HepG2 (cell line): ENCODE measurements around the gene SLC35B4. TPM values are rescaled to one million over a fixed set of nuclear protein-coding genes. Genes with fewer than 3 reads are reported as not detected.
A peak's percentile ranks its signal among the peaks of the same experiment; 100 is the strongest.

Experiments used
- ATAC-seq: fragments of 200-7000 bp; cut with Tn5 transposase; 3 replicates; pipeline ENCODE4 v1.9.1; 2020; ENCODE audit warnings: mild to moderate bottlenecking, moderate library complexity
- BruUV-seq: library from RNA; stranded (reverse); fragments of 400-500 nt; replicated peaks from 2 replicates; lab custom pipeline; 2021; lab: Mats Ljungman, UMichigan
- CTCF ChIA-PET: fragments of 300-600 bp; formaldehyde crosslinking; extraction: SDS; loops from one replicate; lab custom pipeline; 2021; ENCODE audit warnings: low total read pairs, inconsistent platforms, low intra/inter-chr PET ratio; lab: Yijun Ruan, JAX
- POLR2A ChIA-PET: fragments of 350-600 bp; sonication (Branson Sonifier 250); formaldehyde crosslinking; loops from one replicate; lab custom pipeline; 2020; ENCODE audit warnings: antibody characterized with exemption, inconsistent platforms; lab: Yijun Ruan, JAX
- DNase-seq: peaks from one replicate; pipeline ENCODE4 v3.0.0-alpha.2; 2015; ENCODE audit warnings: low spot score
- FAIRE-seq: peaks from 3 replicates; lab custom pipeline; 2011; peaks lifted over from hg19 to GRCh38; lab: Jason Lieb, UNC
- H2AFZ ChIP-seq: one replicate; pipeline ENCODE4 v1.6.1; 2011; ENCODE audit warnings: low read length, inconsistent platforms
- H3K27ac ChIP-seq: fragments of 300-600 bp; 3 replicates; pipeline ENCODE4 v1.8.0; 2011; ENCODE audit warnings: mixed run types, mild to moderate bottlenecking, mixed read lengths, low read length, inconsistent platforms; ENCODE audit not compliant: insufficient read depth; ENCODE audit errors: extremely low read length
- H3K27me3 ChIP-seq, 2 experiments: fragments of 200-600 bp in 1 of 2; 2 replicates in 1 of 2; 3 replicates in 1 of 2; pipeline versions ENCODE4 v1.6.0 to v1.8.0; 2011; ENCODE audit warnings: low read length in 2 of 2, mild to moderate bottlenecking in 2 of 2, moderate library complexity in 2 of 2, inconsistent platforms in 1 of 2; ENCODE audit not compliant: insufficient read depth in 2 of 2, control insufficient read depth in 1 of 2
- H3K36me3 ChIP-seq, 2 experiments: fragments of 200-600 bp in 1 of 2; replicated peaks in 1 of 2; 2 replicates in 1 of 2; 3 replicates in 1 of 2; pipeline versions ENCODE4 v1.5.1 to v1.8.0; 2011; ENCODE audit warnings: low read length in 2 of 2, inconsistent platforms in 1 of 2; ENCODE audit not compliant: insufficient read depth in 2 of 2, control insufficient read depth in 1 of 2
- H3K4me1 ChIP-seq: 2 replicates; pipeline ENCODE4 v1.5.1; 2012; ENCODE audit warnings: low read length, inconsistent platforms; ENCODE audit not compliant: insufficient read depth
- H3K4me2 ChIP-seq: 2 replicates; pipeline ENCODE4 v1.6.0; 2011; ENCODE audit warnings: low read depth, low read length, inconsistent platforms
- H3K4me3 ChIP-seq, 3 experiments: fragments of 200-600 bp in 1 of 3; sonication (generic), shearing (Covaris generic) in 1 of 3; replicated peaks in 1 of 3; 2 replicates each; pipeline ENCODE4 v1.5.1; 2011 to 2016; ENCODE audit warnings: low read length in 3 of 3, inconsistent platforms in 2 of 3, low read depth in 2 of 3, mild to moderate bottlenecking in 2 of 3, control low read depth in 1 of 3, mixed read lengths in 1 of 3; ENCODE audit not compliant: insufficient read depth in 1 of 3
- H3K79me2 ChIP-seq: one replicate; pipeline ENCODE4 v1.6.1; 2011; ENCODE audit warnings: low read length, inconsistent platforms; ENCODE audit not compliant: insufficient read depth
- H3K9ac ChIP-seq: 2 replicates; pipeline ENCODE4 v1.6.0; 2011; ENCODE audit warnings: mild to moderate bottlenecking, low read depth, low read length, inconsistent platforms; ENCODE audit not compliant: insufficient read depth
- H3K9me3 ChIP-seq: 2 replicates; pipeline ENCODE4 v1.5.1; 2012; ENCODE audit warnings: mild to moderate bottlenecking, low read length
- H4K20me1 ChIP-seq: 2 replicates; pipeline ENCODE4 v1.6.0; 2011; ENCODE audit warnings: inconsistent platforms, mild to moderate bottlenecking, low read length, moderate library complexity; ENCODE audit not compliant: insufficient read depth
- NFE2 ChIP-seq: sonication (generic); formaldehyde crosslinking; IDR thresholded peaks from 2 replicates; pipeline ENCODE4 v1.4.0; 2020; ENCODE audit warnings: missing genetic modification reagents
- NKX3-1 ChIP-seq: sonication (generic); formaldehyde crosslinking; IDR thresholded peaks from 2 replicates; pipeline ENCODE4 v1.5.0; 2020; ENCODE audit warnings: missing genetic modification reagents
- NR1H2 ChIP-seq: sonication (generic); formaldehyde crosslinking; IDR thresholded peaks from 2 replicates; pipeline ENCODE4 v1.8.1; 2022; ENCODE audit warnings: low read depth, missing genetic modification reagents, borderline replicate concordance
- ONECUT2 ChIP-seq: sonication (generic); formaldehyde crosslinking; IDR thresholded peaks from 2 replicates; pipeline ENCODE4 v1.4.0; 2020; ENCODE audit warnings: missing genetic modification reagents
- REXO4 ChIP-seq: sonication (generic); formaldehyde crosslinking; IDR thresholded peaks from 2 replicates; pipeline ENCODE4 v1.8.0; 2022; ENCODE audit warnings: missing genetic modification reagents, mild to moderate bottlenecking, borderline replicate concordance
- RNF2 ChIP-seq: fragments of 450-650 bp; conservative IDR thresholded peaks from 2 replicates; pipeline ENCODE4 v1.6.1; 2016; ENCODE audit warnings: low read depth
- WGBS: methylation state at CpG from one replicate; pipeline ENCODE4 v1.1.6; 2017; ENCODE audit warnings: low lambda C conversion rate; 5-methylcytosine and 5-hydroxymethylcytosine counted together
- in situ Hi-C: cut with HindIII; loops from 2 replicates; pipeline ENCODE4 v1.10.0; 2017; ENCODE audit warnings: low pct_unique_long_range_greater_than_20kb; ENCODE audit not compliant: extremely low pct_ligation_motif_present
- intact Hi-C: fragments of 100-400 bp; cut with micrococcal nuclease; formaldehyde crosslinking; loops from one replicate; pipeline ENCODE4 v1.10.0; 2022; ENCODE audit not compliant: unreplicated experiment
- polyA plus RNA-seq, 8 experiments: library from polyadenylated mRNA; depleted of rRNA in 3 of 8; stranded (reverse) in 7 of 8; unstranded in 1 of 8; fragments of >200 nt; fragmentation: Illumina TruSeq in 4 of 8; extraction: Trizol in 4 of 8; gene quantifications; 2 replicates each; pipeline versions ENCODE4 v1.2.1 to v1.2.3, GENCODE V29; 2011 to 2016; ENCODE audit warnings: low read depth in 4 of 8, missing spikeins in 1 of 8, mixed read lengths in 1 of 8; ENCODE audit not compliant: insufficient read depth in 1 of 8
- total RNA-seq, 5 experiments: library from RNA; depleted of rRNA; stranded (reverse); fragments of >200 nt; fragmentation: Illumina TruSeq; extraction: Trizol; gene quantifications; 2 replicates each; pipeline ENCODE4 v1.2.3, GENCODE V29; 2016; ENCODE audit warnings: low read depth in 1 of 5
- TF ChIP-seq, protein P1 (sequence below): fragments of 450-650 bp; IDR thresholded peaks from 2 replicates; pipeline ENCODE4 v1.6.1; 2017; ENCODE audit warnings: mild to moderate bottlenecking
- TF ChIP-seq, protein P2 (sequence below): sonication (generic); formaldehyde crosslinking; IDR thresholded peaks from 2 replicates; pipeline ENCODE4 v1.8.1; 2023; ENCODE audit warnings: mild to moderate bottlenecking, inconsistent platforms, moderate library complexity, missing genetic modification reagents, borderline replicate concordance
- TF ChIP-seq, protein P3 (sequence below): sonication (generic); formaldehyde crosslinking; IDR thresholded peaks from one replicate; pipeline ENCODE4 v1.5.1; 2020; ENCODE audit warnings: mild to moderate bottlenecking, missing genetic modification reagents; ENCODE audit errors: not compliant biosample characterization

Gene SLC35B4
- total and polyA plus RNA-seq, 2 of the 13 experiments (the other 11 are each of a cell fraction or from before 2014, with no cell fraction given): 17.1 to 17.8 TPM

DNA sequence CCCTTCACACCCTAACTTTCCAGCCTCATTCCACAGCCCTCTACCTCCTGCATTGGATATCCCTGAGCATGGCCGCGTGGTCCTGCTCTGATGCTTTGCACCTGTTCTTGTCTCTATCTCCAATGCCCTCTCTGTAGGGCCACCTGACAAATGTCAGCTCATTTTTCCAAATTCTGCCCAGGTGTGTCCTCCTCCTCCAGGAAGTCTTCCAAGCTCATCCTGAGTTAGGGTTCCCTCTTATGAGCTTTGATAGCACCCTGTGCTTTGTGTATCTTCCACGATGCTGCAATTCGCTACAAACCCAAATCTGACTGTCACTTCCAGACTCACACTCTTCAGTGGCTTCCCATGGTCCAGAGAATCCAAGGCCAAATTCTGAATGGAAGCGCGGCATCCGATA lies 14.7 kb upstream of the SLC35B4 start (continued):
- TF ChIP-seq NR1H2 (CRISPR knock-in tag) (no peak), NKX3-1 (CRISPR knock-in tag) (no peak), NFE2 (CRISPR knock-in tag) (no peak), ONECUT2 (no peak), REXO4 (CRISPR knock-in tag) (no peak), RNF2 (no peak)
- TF ChIP-seq, protein P1, sequence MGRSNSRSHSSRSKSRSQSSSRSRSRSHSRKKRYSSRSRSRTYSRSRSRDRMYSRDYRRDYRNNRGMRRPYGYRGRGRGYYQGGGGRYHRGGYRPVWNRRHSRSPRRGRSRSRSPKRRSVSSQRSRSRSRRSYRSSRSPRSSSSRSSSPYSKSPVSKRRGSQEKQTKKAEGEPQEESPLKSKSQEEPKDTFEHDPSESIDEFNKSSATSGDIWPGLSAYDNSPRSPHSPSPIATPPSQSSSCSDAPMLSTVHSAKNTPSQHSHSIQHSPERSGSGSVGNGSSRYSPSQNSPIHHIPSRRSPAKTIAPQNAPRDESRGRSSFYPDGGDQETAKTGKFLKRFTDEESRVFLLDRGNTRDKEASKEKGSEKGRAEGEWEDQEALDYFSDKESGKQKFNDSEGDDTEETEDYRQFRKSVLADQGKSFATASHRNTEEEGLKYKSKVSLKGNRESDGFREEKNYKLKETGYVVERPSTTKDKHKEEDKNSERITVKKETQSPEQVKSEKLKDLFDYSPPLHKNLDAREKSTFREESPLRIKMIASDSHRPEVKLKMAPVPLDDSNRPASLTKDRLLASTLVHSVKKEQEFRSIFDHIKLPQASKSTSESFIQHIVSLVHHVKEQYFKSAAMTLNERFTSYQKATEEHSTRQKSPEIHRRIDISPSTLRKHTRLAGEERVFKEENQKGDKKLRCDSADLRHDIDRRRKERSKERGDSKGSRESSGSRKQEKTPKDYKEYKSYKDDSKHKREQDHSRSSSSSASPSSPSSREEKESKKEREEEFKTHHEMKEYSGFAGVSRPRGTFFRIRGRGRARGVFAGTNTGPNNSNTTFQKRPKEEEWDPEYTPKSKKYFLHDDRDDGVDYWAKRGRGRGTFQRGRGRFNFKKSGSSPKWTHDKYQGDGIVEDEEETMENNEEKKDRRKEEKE: no peak
- TF ChIP-seq, protein P2, sequence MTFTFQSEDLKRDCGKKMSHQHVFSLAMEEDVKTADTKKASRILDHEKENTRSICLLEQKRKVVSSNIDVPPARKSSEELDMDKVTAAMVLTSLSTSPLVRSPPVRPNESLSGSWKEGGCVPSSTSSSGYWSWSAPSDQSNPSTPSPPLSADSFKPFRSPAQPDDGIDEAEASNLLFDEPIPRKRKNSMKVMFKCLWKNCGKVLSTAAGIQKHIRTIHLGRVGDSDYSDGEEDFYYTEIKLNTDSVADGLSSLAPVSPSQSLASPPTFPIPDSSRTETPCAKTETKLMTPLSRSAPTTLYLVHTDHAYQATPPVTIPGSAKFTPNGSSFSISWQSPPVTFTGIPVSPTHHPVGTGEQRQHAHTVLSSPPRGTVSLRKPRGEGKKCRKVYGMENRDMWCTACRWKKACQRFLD (CRISPR knock-in tag): no peak
- TF ChIP-seq, all 625 proteins: peak for 0

DNA sequence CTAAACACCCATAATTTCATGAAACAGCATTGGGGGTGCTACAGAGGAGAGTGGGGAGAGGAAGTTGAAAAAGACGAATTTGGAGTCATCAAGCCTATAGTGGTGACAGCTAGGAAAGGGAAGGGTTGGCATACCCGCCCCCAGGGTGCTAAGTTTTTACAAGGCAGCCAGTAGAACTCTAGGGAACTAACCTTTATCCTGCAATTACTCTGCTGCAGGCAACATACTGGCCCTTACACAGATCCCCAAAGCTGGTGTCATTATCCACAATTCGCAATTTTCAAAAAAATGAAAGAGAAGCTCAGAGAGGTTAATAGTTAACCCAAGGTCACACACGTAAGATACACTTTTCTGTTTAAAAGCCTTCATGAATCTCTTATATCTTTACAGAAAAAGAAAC lies 14.2 kb upstream of the SLC35B4 start:
- Histone ChIP-seq H3K4me1 (peaks cover 22% of the 10 kb centered on the region), H3K27ac (no peak overlapping the region), H3K36me3 (no peaks in the 10 kb centered on the region), H3K9me3 (no peaks in the 10 kb centered on the region), H4K20me1 (no peaks in the 10 kb centered on the region; the same call in 1 of the 2 replicates), H3K4me3 (no peak overlapping the region), H3K27me3 (0 out of 5 replicates have a peak, but pooled peaks cover 0 to 3% of the 10 kb centered on the region in 2 experiments), H3K9ac (no peak overlapping the region), H3K4me2 (peak overlapping the region; percentile 18; the same call in 1 of the 2 replicates), H2AFZ (no peak overlapping the region), H3K79me2 (no peaks in the 10 kb centered on the region)
- no peak for FAIRE-seq
- no TSS peak for BruUV-seq
- peak; percentile 29; the same call in 2 of the 3 replicates for ATAC-seq
- WGBS: 11% methylated on average over 4 of the region's 4 CpGs
- DNase-seq: no peak
- in situ Hi-C loops: no loop called here
- POLR2A ChIA-PET: interaction anchor here (2.0 kb wide), 1 partner anchor 14 kb away, joined by 9 read pairs; the partner anchor contains the start of gene SLC35B4
- intact Hi-C loops: no loop called here
- CTCF ChIA-PET: no interaction called here
- TF ChIP-seq, protein P3, sequence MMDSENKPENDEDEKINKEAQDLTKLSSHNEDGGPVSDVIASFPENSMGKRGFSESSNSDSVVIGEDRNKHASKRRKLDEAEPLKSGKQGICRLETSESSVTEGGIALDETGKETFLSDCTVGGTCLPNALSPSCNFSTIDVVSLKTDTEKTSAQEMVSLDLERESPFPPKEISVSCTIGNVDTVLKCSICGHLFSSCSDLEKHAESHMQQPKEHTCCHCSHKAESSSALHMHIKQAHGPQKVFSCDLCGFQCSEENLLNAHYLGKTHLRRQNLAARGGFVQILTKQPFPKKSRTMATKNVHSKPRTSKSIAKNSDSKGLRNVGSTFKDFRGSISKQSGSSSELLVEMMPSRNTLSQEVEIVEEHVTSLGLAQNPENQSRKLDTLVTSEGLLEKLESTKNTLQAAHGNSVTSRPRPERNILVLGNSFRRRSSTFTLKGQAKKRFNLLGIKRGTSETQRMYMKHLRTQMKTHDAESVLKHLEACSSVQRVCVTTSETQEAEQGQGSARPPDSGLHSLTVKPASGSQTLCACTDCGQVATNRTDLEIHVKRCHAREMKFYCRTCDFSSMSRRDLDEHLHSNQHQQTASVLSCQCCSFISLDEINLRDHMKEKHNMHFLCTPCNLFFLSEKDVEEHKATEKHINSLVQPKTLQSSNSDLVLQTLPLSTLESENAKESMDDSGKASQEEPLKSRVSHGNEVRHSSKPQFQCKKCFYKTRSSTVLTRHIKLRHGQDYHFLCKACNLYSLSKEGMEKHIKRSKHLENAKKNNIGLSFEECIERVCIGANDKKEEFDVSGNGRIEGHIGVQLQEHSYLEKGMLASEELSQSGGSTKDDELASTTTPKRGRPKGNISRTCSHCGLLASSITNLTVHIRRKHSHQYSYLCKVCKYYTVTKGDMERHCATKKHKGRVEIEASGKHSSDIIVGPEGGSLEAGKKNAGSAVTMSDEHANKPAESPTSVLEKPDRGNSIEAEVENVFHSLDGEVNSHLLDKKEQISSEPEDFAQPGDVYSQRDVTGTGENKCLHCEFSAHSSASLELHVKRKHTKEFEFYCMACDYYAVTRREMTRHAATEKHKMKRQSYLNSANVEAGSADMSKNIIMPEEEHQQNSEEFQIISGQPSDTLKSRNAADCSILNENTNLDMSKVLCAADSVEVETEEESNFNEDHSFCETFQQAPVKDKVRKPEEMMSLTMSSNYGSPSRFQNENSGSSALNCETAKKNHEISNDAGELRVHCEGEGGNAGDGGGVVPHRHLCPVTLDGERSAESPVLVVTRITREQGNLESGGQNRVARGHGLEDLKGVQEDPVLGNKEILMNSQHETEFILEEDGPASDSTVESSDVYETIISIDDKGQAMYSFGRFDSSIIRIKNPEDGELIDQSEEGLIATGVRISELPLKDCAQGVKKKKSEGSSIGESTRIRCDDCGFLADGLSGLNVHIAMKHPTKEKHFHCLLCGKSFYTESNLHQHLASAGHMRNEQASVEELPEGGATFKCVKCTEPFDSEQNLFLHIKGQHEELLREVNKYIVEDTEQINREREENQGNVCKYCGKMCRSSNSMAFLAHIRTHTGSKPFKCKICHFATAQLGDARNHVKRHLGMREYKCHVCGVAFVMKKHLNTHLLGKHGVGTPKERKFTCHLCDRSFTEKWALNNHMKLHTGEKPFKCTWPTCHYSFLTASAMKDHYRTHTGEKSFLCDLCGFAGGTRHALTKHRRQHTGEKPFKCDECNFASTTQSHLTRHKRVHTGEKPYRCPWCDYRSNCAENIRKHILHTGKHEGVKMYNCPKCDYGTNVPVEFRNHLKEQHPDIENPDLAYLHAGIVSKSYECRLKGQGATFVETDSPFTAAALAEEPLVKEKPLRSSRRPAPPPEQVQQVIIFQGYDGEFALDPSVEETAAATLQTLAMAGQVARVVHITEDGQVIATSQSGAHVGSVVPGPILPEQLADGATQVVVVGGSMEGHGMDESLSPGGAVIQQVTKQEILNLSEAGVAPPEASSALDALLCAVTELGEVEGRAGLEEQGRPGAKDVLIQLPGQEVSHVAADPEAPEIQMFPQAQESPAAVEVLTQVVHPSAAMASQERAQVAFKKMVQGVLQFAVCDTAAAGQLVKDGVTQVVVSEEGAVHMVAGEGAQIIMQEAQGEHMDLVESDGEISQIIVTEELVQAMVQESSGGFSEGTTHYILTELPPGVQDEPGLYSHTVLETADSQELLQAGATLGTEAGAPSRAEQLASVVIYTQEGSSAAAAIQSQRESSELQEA (CRISPR knock-in tag): no peak
